Measurements from ENCODE around the gene TMEM125. TPM values are rescaled to one million over a fixed set of nuclear protein-coding genes. Genes with fewer than 3 reads are reported as not detected.

The TMEM125 gene
- total and polyA plus RNA-seq, 2 of the 4 experiments (the other 2 are of a cell fraction): under 0.01 to 0.03 TPM

DNA sequence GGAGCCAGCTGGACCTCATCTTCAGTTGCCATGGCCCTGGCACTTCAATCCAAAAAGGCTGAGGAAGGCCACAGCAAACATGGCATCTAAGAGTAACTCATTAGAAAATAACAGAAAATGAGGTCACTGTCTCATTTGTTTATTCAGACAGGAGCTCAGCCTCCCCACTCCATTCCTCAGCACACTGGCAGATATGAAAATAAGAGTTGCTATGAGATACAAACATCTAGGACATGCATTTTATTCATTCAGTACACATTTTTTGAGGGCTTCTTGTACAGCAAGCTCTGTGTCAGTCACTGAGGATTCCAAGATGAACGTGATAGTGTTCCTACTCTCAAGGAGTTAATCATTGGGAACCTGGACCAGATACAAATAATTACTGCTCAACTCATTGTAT lies 32.7 kb upstream of the TMEM125 start:
- POLR2A ChIA-PET (ENCODE audit: unreplicated experiment): interaction anchor here (1.3 kb wide), 1 partner anchor 122 kb away, joined by 3 read pairs; the partner anchor contains the start of gene CDC20
- H4K8ac ChIP-seq (ENCODE audit: low read depth in 2 of 2, low read length in 2 of 2): no peak overlapping the region

More for the DNA sequence above, 32.7 kb upstream of the TMEM125 start:
- H2BK15ac ChIP-seq (ENCODE audit: low read depth, low read length): peak overlapping the region; percentile 41; the same call in 1 of the 3 replicates
- H4K5ac ChIP-seq (ENCODE audit: low read depth, low read length): no peak overlapping the region
- H3K27me3 ChIP-seq (ENCODE audit: control insufficient read depth, insufficient read depth, low read length): no peaks in the 10 kb centered on the region
- CTCF ChIA-PET: interaction anchor here (1.6 kb wide), 1 partner anchor 10 kb away, joined by 5 read pairs; no protein-coding TSS in a partner anchor
- H3K79me1 ChIP-seq (ENCODE audit: low read depth in 1 of 2, low read length in 2 of 2): 0 out of 4 replicates have a peak, but pooled peaks cover 0 to 5% of the 10 kb centered on the region in 2 experiments
- TF ChIP-seq RFX5 (IDR thresholded peaks at IDR 0.05; ENCODE audit: low read depth, low read length) (no peak), CEBPB (IDR thresholded peaks at IDR 0.05; ENCODE audit: low read depth, low read length) (no peak), MXI1 (IDR thresholded peaks at IDR 0.05; ENCODE audit: borderline replicate concordance, low read depth, low read length) (no peak), RAD21 (IDR thresholded peaks at IDR 0.05; ENCODE audit: low read length) (no peak)
- TF ChIP-seq, protein P1, sequence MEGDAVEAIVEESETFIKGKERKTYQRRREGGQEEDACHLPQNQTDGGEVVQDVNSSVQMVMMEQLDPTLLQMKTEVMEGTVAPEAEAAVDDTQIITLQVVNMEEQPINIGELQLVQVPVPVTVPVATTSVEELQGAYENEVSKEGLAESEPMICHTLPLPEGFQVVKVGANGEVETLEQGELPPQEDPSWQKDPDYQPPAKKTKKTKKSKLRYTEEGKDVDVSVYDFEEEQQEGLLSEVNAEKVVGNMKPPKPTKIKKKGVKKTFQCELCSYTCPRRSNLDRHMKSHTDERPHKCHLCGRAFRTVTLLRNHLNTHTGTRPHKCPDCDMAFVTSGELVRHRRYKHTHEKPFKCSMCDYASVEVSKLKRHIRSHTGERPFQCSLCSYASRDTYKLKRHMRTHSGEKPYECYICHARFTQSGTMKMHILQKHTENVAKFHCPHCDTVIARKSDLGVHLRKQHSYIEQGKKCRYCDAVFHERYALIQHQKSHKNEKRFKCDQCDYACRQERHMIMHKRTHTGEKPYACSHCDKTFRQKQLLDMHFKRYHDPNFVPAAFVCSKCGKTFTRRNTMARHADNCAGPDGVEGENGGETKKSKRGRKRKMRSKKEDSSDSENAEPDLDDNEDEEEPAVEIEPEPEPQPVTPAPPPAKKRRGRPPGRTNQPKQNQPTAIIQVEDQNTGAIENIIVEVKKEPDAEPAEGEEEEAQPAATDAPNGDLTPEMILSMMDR (conservative IDR thresholded peaks at IDR 0.05; ENCODE audit: low read depth, low read length): no peak
- peak overlapping the region; percentile 32 for H2BK5ac ChIP-seq (ENCODE audit: low read depth, low read length, poor library complexity, severe bottlenecking)
- peak overlapping the region; percentile 5; the same call in 1 of the 2 replicates for H2BK120ac ChIP-seq (ENCODE audit: low read depth, low read length)
- no peak overlapping the region for H3K9ac ChIP-seq (ENCODE audit: low read depth, low read length)
- intact Hi-C loops (cut with micrococcal nuclease): no loop called here
- peaks cover 12% of the 10 kb centered on the region for H3K4me1 ChIP-seq (ENCODE audit: control insufficient read depth, insufficient read depth, low read length)
- peak overlapping the region; percentile 36 for H3K4ac ChIP-seq (ENCODE audit: low read depth, low read length)
- no CpG with 5 or more reads among the region's 1 CpG for WGBS, 2 experiments (ENCODE audit: extremely low coverage in 2 of 2, insufficient read length in 1 of 2)
- no TSS peak for BruUV-seq (replicated peaks)
- in situ Hi-C loops (cut with MboI; ENCODE audit: low sequenced_read_pairs): loop anchor here (10.0 kb wide), 1 partner anchor 118 kb away; the partner anchor contains the start of gene CDC20
- H3K9me3 ChIP-seq (ENCODE audit: control insufficient read depth, insufficient read depth, low read length): no peaks in the 10 kb centered on the region
- dilution Hi-C loops (cut with HindIII; ENCODE audit: low sequenced_read_pairs, unreplicated experiment): no loop called here
- peak overlapping the region; percentile 41; the same call in 1 of the 2 replicates for H4K91ac ChIP-seq (ENCODE audit: insufficient read depth, low read depth, low read length)
- H2BK20ac ChIP-seq (ENCODE audit: low read depth, low read length): 0 out of 2 replicates have a peak overlapping the region, but pooled peaks have one; percentile 33
- H2AK5ac ChIP-seq (ENCODE audit: low read depth, low read length): peak overlapping the region; percentile 71
- H4K20me1 ChIP-seq (ENCODE audit: insufficient read depth, low read length): no peaks in the 10 kb centered on the region
- peak overlapping the region; percentile 48 for H2AK9ac ChIP-seq (replicated peaks; ENCODE audit: low read depth, low read length, poor library complexity)
- peak; percentile 57 for DNase-seq
- H3K18ac ChIP-seq (ENCODE audit: low read depth, low read length): peak overlapping the region; percentile 27; the same call in 1 of the 2 replicates
- no peak overlapping the region for H3K23ac ChIP-seq (ENCODE audit: low read depth, low read length)
- H3K27ac ChIP-seq (ENCODE audit: insufficient read depth, low read length): no peak overlapping the region
- H3K36me3 ChIP-seq (ENCODE audit: control insufficient read depth, insufficient read depth, low read length): no peaks in the 10 kb centered on the region
- H3K56ac ChIP-seq (ENCODE audit: extremely low read depth, insufficient read depth, low read length): no peak overlapping the region
- H3K9me1 ChIP-seq (ENCODE audit: insufficient read depth, low read length): peaks cover 7% of the 10 kb centered on the region
- H3K14ac ChIP-seq (replicated peaks; ENCODE audit: low read depth, low read length): no peak overlapping the region; the same call in 1 of the 2 replicates
- H3K4me2 ChIP-seq (ENCODE audit: low read depth, low read length): no peak overlapping the region
- peak; percentile 48 for ATAC-seq (ENCODE audit: low read depth)
- no peak overlapping the region for H2AFZ ChIP-seq (replicated peaks; ENCODE audit: low read length, poor library complexity)
- H3K4me3 ChIP-seq (ENCODE audit: insufficient read depth, low read depth, low read length): no peak overlapping the region

All from IMR-90 (cell line).